Measurements from ENCODE around the gene MRPL41. TPM values are rescaled to one million over a fixed set of nuclear protein-coding genes. Genes with fewer than 3 reads are reported as not detected.
"Not testable (repeated sequence)": the region's sequence is repeated elsewhere in the genome, so short reads cannot be mapped to it uniquely, and the experiment has no call there.

Gene MRPL41
- total RNA-seq, 1 donor: 30.4 TPM

GRCh38 chr9:137511758-137512463 lies 39.8 kb upstream of the MRPL41 start:
- Histone ChIP-seq H3K79me2 (ENCODE audit: insufficient read depth, low read length) (no peaks in the 10 kb centered on the region), H3K4me2 (ENCODE audit: insufficient read depth, low read length) (no peak overlapping the region), H3K36me3 (ENCODE audit: insufficient read depth, low read length) (no peaks in the 10 kb centered on the region), H3K4me1 (ENCODE audit: insufficient read depth, low read length) (no peaks in the 10 kb centered on the region), H4K20me1 (ENCODE audit: insufficient read depth, low read length) (no peaks in the 10 kb centered on the region), H3K9me3 (ENCODE audit: low read depth, low read length) (no peaks in the 10 kb centered on the region), H3K27me3 (ENCODE audit: insufficient read depth, low read length) (no peaks in the 10 kb centered on the region), H2AFZ (ENCODE audit: low read length) (no peak overlapping the region), H3K27ac (ENCODE audit: low read depth, low read length) (no peak overlapping the region), H3K4me3 (ENCODE audit: insufficient read depth, low read length) (no peak overlapping the region)
- no peak for TF ChIP-seq CTCF (IDR thresholded peaks at IDR 0.05; ENCODE audit: extremely low read depth, low read depth, low read length)
- DNase-seq (ENCODE audit: insufficient read length, low spot score, missing footprints): peak; percentile 26

- not testable (repeated sequence) for H3K36me3 ChIP-seq (ENCODE audit: insufficient read depth, low read length); H3K79me2 ChIP-seq (ENCODE audit: insufficient read depth, low read length); DNase-seq (ENCODE audit: insufficient read length, low spot score, missing footprints); H3K27ac ChIP-seq (ENCODE audit: low read depth, low read length); H3K4me3 ChIP-seq (ENCODE audit: insufficient read depth, low read length); H3K9me3 ChIP-seq (ENCODE audit: low read depth, low read length); H2AFZ ChIP-seq (ENCODE audit: low read length); H4K20me1 ChIP-seq (ENCODE audit: insufficient read depth, low read length); H3K4me1 ChIP-seq (ENCODE audit: insufficient read depth, low read length); H3K27me3 ChIP-seq (ENCODE audit: insufficient read depth, low read length)
- H3K4me2 ChIP-seq (ENCODE audit: insufficient read depth, low read length): peak overlapping the region; percentile 77
Observed at GRCh38 chr9:137513136-137513535, 38.5 kb upstream of the MRPL41 start.

DNA sequence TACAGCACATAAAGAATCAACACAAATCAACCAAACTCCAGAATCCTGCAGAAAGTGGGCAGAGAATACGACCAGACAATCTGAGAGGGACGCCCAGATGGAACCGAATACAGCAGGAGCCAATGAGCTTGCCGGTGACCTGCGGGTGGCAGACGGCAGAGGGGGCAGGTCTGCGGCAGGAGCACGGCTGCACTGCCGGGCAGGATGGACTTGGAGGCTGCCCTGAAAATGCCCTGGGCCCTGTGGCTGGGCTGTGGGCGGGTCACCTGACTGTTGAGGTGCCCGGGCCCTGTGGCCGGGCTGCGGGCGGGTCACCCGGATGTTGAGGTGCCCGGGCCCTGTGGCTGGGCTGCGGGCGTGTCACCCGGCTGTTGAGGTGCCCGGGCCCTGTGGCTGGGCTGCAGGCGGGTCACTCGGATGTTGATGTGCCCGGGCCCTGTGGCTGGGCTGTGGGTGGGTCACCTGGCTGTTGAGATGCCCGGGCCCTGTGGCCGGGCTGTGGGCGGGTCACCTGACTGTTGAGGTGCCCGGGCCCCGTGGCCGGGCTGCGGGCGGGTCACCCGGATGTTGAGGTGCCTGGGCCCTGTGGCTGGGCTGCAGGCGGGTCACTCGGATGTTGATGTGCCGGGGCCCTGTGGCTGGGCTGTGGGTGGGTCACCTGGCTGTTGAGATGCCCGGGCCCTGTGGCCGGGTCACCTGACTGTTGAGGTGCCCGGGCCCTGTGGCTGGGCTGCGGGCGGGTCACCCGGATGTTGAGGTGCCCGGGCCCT lies 37.7 kb upstream of the MRPL41 start:
- Histone ChIP-seq H3K4me2 (ENCODE audit: insufficient read depth, low read length) (peak overlapping the region; percentile 77), H3K4me3 (ENCODE audit: insufficient read depth, low read length) (peak overlapping the region; percentile 68), H2AFZ (ENCODE audit: low read length) (peak overlapping the region; percentile 93)
- H3K27ac ChIP-seq (ENCODE audit: low read depth, low read length); H3K79me2 ChIP-seq (ENCODE audit: insufficient read depth, low read length); H4K20me1 ChIP-seq (ENCODE audit: insufficient read depth, low read length); H3K36me3 ChIP-seq (ENCODE audit: insufficient read depth, low read length); H3K4me1 ChIP-seq (ENCODE audit: insufficient read depth, low read length); H3K9me3 ChIP-seq (ENCODE audit: low read depth, low read length); H3K27me3 ChIP-seq (ENCODE audit: insufficient read depth, low read length): not testable (repeated sequence)
- DNase-seq (ENCODE audit: insufficient read length, low spot score, missing footprints): peak; percentile 82

- Histone ChIP-seq H3K36me3 (ENCODE audit: insufficient read depth, low read length) (no peaks in the 10 kb centered on the region), H3K27ac (ENCODE audit: low read depth, low read length) (no peak overlapping the region), H3K4me1 (ENCODE audit: insufficient read depth, low read length) (no peaks in the 10 kb centered on the region), H3K4me2 (ENCODE audit: insufficient read depth, low read length) (no peak overlapping the region), H3K79me2 (ENCODE audit: insufficient read depth, low read length) (no peaks in the 10 kb centered on the region), H4K20me1 (ENCODE audit: insufficient read depth, low read length) (no peaks in the 10 kb centered on the region), H3K4me3 (ENCODE audit: insufficient read depth, low read length) (no peak overlapping the region), H3K9me3 (ENCODE audit: low read depth, low read length) (no peaks in the 10 kb centered on the region), H2AFZ (ENCODE audit: low read length) (no peak overlapping the region), H3K27me3 (ENCODE audit: insufficient read depth, low read length) (no peaks in the 10 kb centered on the region)
- peak; percentile 70 for DNase-seq (ENCODE audit: insufficient read length, low spot score, missing footprints)
- TF ChIP-seq CTCF (IDR thresholded peaks at IDR 0.05; ENCODE audit: extremely low read depth, low read depth, low read length): no peak
Observed at GRCh38 chr9:137514691-137515337, 36.9 kb upstream of the MRPL41 start.
